ENCODE results near the gene KCNK1.
"Not testable (repeated sequence)": the region's sequence is repeated elsewhere in the genome, so short reads cannot be mapped to it uniquely, and the experiment has no call there.

Gene KCNK1

GRCh38 chr1:233670363-233670762 is 56.5 kb downstream of the KCNK1 start:
- DNase-seq = not testable (repeated sequence)

- DNase-seq = no peak
Measured at GRCh38 chr1:233671286-233671685, 57.4 kb downstream of the KCNK1 start.

- DNase-seq = no peak
Measured at GRCh38 chr1:233672732-233673131, 58.8 kb downstream of the KCNK1 start.

- DNase-seq = no peak
Measured at GRCh38 chr1:233673261-233673946, 59.5 kb downstream of the KCNK1 start.

- no peak for DNase-seq
Measured at GRCh38 chr1:233673947-233674431, 60.1 kb downstream of the KCNK1 start.

- no peak for DNase-seq
Measured at GRCh38 chr1:233675446-233675845, 61.5 kb downstream of the KCNK1 start.

- DNase-seq = no peak
Measured at GRCh38 chr1:233675893-233676292, 62.0 kb downstream of the KCNK1 start.

GRCh38 chr1:233677690-233678354 is 63.9 kb downstream of the KCNK1 start:
- no peak for DNase-seq

GRCh38 chr1:233679030-233679429 is 65.1 kb downstream of the KCNK1 start:
- no peak for DNase-seq

- no peak for DNase-seq
Measured at GRCh38 chr1:233679591-233680373, 65.9 kb downstream of the KCNK1 start.

GRCh38 chr1:233681285-233681684 is 67.4 kb downstream of the KCNK1 start:
- no peak for DNase-seq

GRCh38 chr1:233686653-233687052 is 72.7 kb downstream of the KCNK1 start:
- DNase-seq = not testable (repeated sequence)

- no peak for DNase-seq
Measured at GRCh38 chr1:233689017-233689747, 75.3 kb downstream of the KCNK1 start.

- DNase-seq = no peak
Measured at GRCh38 chr1:233689748-233690254, 75.9 kb downstream of the KCNK1 start.

GRCh38 chr1:233695901-233696300 is 82.0 kb downstream of the KCNK1 start:
- no peak for DNase-seq

GRCh38 chr1:233700338-233700737 is 86.4 kb downstream of the KCNK1 start:
- DNase-seq = no peak

- no peak for DNase-seq
Measured at GRCh38 chr1:233704170-233704897, 90.4 kb downstream of the KCNK1 start.

GRCh38 chr1:233704898-233705723 is 91.2 kb downstream of the KCNK1 start:
- no peak for DNase-seq

GRCh38 chr1:233707153-233707879 is 93.4 kb downstream of the KCNK1 start:
- DNase-seq = no peak
